IPS-15b (cell line): ENCODE results near the gene ZXDC.

Experiments used
- H3K27me3 ChIP-seq: one replicate; pipeline ENCODE4 v1.6.1; 2013; ENCODE audit warnings: low read length; ENCODE audit not compliant: control insufficient read depth, insufficient read depth
- H3K36me3 ChIP-seq: one replicate; pipeline ENCODE4 v1.6.1; 2013; ENCODE audit warnings: low read length; ENCODE audit not compliant: control insufficient read depth, insufficient read depth
- H3K4me1 ChIP-seq: one replicate; pipeline ENCODE4 v1.6.1; 2013; ENCODE audit warnings: mild to moderate bottlenecking, low read length; ENCODE audit not compliant: control insufficient read depth, insufficient read depth
- H3K4me3 ChIP-seq: one replicate; pipeline ENCODE4 v1.5.1; 2013; ENCODE audit warnings: low read depth, low read length
- H3K9ac ChIP-seq: one replicate; pipeline ENCODE4 v1.6.1; 2013; ENCODE audit warnings: low read depth, mild to moderate bottlenecking, low read length
- H3K9me3 ChIP-seq: one replicate; pipeline ENCODE4 v1.6.1; 2013; ENCODE audit warnings: mild to moderate bottlenecking, low read length; ENCODE audit not compliant: control insufficient read depth, insufficient read depth

The ZXDC gene

GRCh38 chr3:126413693-126414080, 62.0 kb downstream of the ZXDC start:
- H3K36me3 ChIP-seq: no peaks in the 10 kb centered on the region
- H3K4me1 ChIP-seq: no peaks in the 10 kb centered on the region
- H3K9ac ChIP-seq: no peak overlapping the region
- H3K9me3 ChIP-seq: no peaks in the 10 kb centered on the region
- no peak overlapping the region for H3K4me3 ChIP-seq
- H3K27me3 ChIP-seq: no peaks in the 10 kb centered on the region

- H3K9me3 ChIP-seq: no peaks in the 10 kb centered on the region
- H3K4me1 ChIP-seq: no peaks in the 10 kb centered on the region
These were observed 62.6 kb downstream of the ZXDC start for GRCh38 chr3:126412841-126413692.

GRCh38 chr3:126408099-126408498, 67.6 kb downstream of the ZXDC start:
- H3K4me3 ChIP-seq: no peak overlapping the region
- no peak overlapping the region for H3K9ac ChIP-seq
- H3K27me3 ChIP-seq: no peaks in the 10 kb centered on the region
- H3K9me3 ChIP-seq: no peaks in the 10 kb centered on the region
- no peaks in the 10 kb centered on the region for H3K4me1 ChIP-seq
- no peaks in the 10 kb centered on the region for H3K36me3 ChIP-seq

More at GRCh38 chr3:126412841-126413692, 62.6 kb downstream of the ZXDC start:
- Histone ChIP-seq H3K9ac (no peak overlapping the region), H3K4me3 (no peak overlapping the region), H3K27me3 (no peaks in the 10 kb centered on the region), H3K36me3 (no peaks in the 10 kb centered on the region)

- H3K27me3 ChIP-seq: no peaks in the 10 kb centered on the region
- H3K4me1 ChIP-seq: no peaks in the 10 kb centered on the region
These were observed 68.2 kb downstream of the ZXDC start for GRCh38 chr3:126407412-126408044.

GRCh38 chr3:126406389-126407296, 69.0 kb downstream of the ZXDC start:
- H3K9ac ChIP-seq: no peak overlapping the region
- H3K9me3 ChIP-seq: no peaks in the 10 kb centered on the region
- no peaks in the 10 kb centered on the region for H3K4me1 ChIP-seq
- no peaks in the 10 kb centered on the region for H3K36me3 ChIP-seq
- H3K27me3 ChIP-seq: no peaks in the 10 kb centered on the region
- H3K4me3 ChIP-seq: no peak overlapping the region

More at GRCh38 chr3:126407412-126408044, 68.2 kb downstream of the ZXDC start:
- Histone ChIP-seq H3K9me3 (no peaks in the 10 kb centered on the region), H3K9ac (no peak overlapping the region), H3K36me3 (no peaks in the 10 kb centered on the region), H3K4me3 (no peak overlapping the region)

- H3K27me3 ChIP-seq: no peaks in the 10 kb centered on the region
- no peaks in the 10 kb centered on the region for H3K36me3 ChIP-seq
- H3K9ac ChIP-seq: no peak overlapping the region
- H3K9me3 ChIP-seq: no peaks in the 10 kb centered on the region
- no peak overlapping the region for H3K4me3 ChIP-seq
- no peaks in the 10 kb centered on the region for H3K4me1 ChIP-seq
These were observed 72.9 kb downstream of the ZXDC start for GRCh38 chr3:126402666-126403302.

- no peaks in the 10 kb centered on the region for H3K27me3 ChIP-seq
- no peaks in the 10 kb centered on the region for H3K9me3 ChIP-seq
- no peak overlapping the region for H3K9ac ChIP-seq
- H3K4me3 ChIP-seq: no peak overlapping the region
- H3K4me1 ChIP-seq: no peaks in the 10 kb centered on the region
- no peaks in the 10 kb centered on the region for H3K36me3 ChIP-seq
These were observed 73.5 kb downstream of the ZXDC start for GRCh38 chr3:126402178-126402577.

- H3K27me3 ChIP-seq: no peaks in the 10 kb centered on the region
- no peaks in the 10 kb centered on the region for H3K4me1 ChIP-seq
- no peak overlapping the region for H3K9ac ChIP-seq
- H3K9me3 ChIP-seq: no peaks in the 10 kb centered on the region
- no peaks in the 10 kb centered on the region for H3K36me3 ChIP-seq
- no peak overlapping the region for H3K4me3 ChIP-seq
These were observed 74.0 kb downstream of the ZXDC start for GRCh38 chr3:126401611-126402160.

- no peak overlapping the region for H3K4me3 ChIP-seq
- H3K36me3 ChIP-seq: no peaks in the 10 kb centered on the region
- no peak overlapping the region for H3K9ac ChIP-seq
- peaks cover 12% of the 10 kb centered on the region for H3K27me3 ChIP-seq
- no peaks in the 10 kb centered on the region for H3K9me3 ChIP-seq
- no peaks in the 10 kb centered on the region for H3K4me1 ChIP-seq
These were observed 75.9 kb downstream of the ZXDC start for GRCh38 chr3:126399756-126400155.

- no peaks in the 10 kb centered on the region for H3K4me1 ChIP-seq
- H3K4me3 ChIP-seq: no peak overlapping the region
- no peaks in the 10 kb centered on the region for H3K36me3 ChIP-seq
- H3K27me3 ChIP-seq: peaks cover 15% of the 10 kb centered on the region
- H3K9me3 ChIP-seq: no peaks in the 10 kb centered on the region
- H3K9ac ChIP-seq: no peak overlapping the region
These were observed 76.3 kb downstream of the ZXDC start for GRCh38 chr3:126399351-126399735.
